ENCODE measurements around the gene GPC5. TPM values are rescaled to one million over a fixed set of nuclear protein-coding genes. Genes with fewer than 3 reads are reported as not detected.

GPC5 gene
- polyA plus RNA-seq, 1 experiment, result not detected

DNA sequence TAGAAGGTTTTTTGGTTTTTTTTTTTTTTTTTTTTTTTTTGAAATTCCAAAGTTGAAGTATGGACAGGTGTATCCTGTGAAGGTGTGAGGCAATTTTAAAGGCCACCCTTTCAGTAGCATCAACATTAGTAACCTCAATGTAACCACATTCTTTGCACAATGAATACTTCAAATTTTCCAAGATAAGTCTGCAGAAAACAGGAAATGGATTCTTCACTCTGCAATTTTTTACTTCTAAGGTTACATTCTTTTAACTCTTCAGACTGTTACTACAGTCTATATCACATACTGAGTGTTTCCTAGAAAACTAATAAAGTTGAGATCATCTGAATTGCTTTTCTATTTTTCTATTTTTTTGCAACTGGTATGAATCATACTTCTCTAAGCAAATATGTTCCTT, 1259.1 kb downstream of the GPC5 start:
- TF ChIP-seq, protein P1, sequence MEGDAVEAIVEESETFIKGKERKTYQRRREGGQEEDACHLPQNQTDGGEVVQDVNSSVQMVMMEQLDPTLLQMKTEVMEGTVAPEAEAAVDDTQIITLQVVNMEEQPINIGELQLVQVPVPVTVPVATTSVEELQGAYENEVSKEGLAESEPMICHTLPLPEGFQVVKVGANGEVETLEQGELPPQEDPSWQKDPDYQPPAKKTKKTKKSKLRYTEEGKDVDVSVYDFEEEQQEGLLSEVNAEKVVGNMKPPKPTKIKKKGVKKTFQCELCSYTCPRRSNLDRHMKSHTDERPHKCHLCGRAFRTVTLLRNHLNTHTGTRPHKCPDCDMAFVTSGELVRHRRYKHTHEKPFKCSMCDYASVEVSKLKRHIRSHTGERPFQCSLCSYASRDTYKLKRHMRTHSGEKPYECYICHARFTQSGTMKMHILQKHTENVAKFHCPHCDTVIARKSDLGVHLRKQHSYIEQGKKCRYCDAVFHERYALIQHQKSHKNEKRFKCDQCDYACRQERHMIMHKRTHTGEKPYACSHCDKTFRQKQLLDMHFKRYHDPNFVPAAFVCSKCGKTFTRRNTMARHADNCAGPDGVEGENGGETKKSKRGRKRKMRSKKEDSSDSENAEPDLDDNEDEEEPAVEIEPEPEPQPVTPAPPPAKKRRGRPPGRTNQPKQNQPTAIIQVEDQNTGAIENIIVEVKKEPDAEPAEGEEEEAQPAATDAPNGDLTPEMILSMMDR (IDR thresholded peaks at IDR 0.05; ENCODE audit: insufficient read depth, low read depth, low read length), result no peak
- H3K4me3 ChIP-seq (ENCODE audit: low read depth, low read length), result no peak overlapping the region
- no peaks in the 10 kb centered on the region for H3K36me3 ChIP-seq (ENCODE audit: control insufficient read depth, insufficient read depth, low read length)
- DNase-seq (ENCODE audit: low read depth), result no peak
- POLR2A ChIA-PET, result no interaction called here
- CTCF ChIA-PET, result no interaction called here
- H3K27me3 ChIP-seq (ENCODE audit: control insufficient read depth, insufficient read depth, low read length), result no peaks in the 10 kb centered on the region

- POLR2A ChIA-PET, result no interaction called here
- Histone ChIP-seq H3K27me3 (ENCODE audit: control insufficient read depth, insufficient read depth, low read length) (no peaks in the 10 kb centered on the region), H3K36me3 (ENCODE audit: control insufficient read depth, insufficient read depth, low read length) (no peaks in the 10 kb centered on the region), H3K4me3 (ENCODE audit: low read depth, low read length) (no peak overlapping the region)
- TF ChIP-seq, protein P1 (IDR thresholded peaks at IDR 0.05; ENCODE audit: insufficient read depth, low read depth, low read length), result no peak
- CTCF ChIA-PET, result no interaction called here
- no peak for DNase-seq (ENCODE audit: low read depth)
Observed at GRCh38 chr13:92658293-92658692, 1259.9 kb downstream of the GPC5 start.

DNA sequence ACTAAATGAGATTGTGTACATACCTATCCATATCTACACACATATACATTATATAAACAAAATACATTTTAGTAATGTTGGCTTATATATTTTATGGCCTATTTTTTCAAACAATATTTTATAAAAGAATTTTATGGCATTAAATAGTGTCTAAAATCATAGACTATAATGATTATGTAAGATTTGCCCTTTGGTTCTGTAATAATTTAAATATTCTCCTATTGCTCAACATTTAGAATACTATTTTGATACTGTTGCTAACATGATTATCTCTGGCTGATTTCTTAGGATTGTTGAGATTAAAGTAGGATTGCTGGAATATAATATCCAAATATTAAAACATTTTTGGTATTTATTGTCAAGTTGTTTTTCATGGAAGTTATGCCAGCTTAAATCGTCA, 1263.0 kb downstream of the GPC5 start:
- POLR2A ChIA-PET, result no interaction called here

DNA sequence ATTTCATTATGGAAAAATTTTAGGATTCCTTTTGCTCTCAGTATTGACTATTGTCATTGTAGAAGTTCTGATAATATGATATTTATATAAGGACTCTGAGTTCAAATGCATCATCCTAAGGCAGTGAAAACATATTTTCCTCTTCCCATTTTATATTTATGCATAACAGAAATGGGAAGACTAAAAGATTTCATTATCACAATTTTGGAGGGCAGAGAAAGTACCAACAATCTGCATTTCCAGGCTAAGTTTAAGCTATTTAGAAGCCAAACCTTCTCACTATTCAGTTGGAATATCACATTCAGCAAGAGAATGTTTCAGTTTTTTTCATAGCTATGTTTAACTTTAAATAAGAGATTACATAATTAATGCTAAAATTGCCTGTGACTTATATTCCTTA, 1269.7 kb downstream of the GPC5 start:
- CTCF ChIA-PET, result no interaction called here
- Histone ChIP-seq H3K27me3 (ENCODE audit: control insufficient read depth, insufficient read depth, low read length) (no peaks in the 10 kb centered on the region), H3K36me3 (ENCODE audit: control insufficient read depth, insufficient read depth, low read length) (no peaks in the 10 kb centered on the region), H3K4me3 (ENCODE audit: low read depth, low read length) (no peak overlapping the region)
- DNase-seq (ENCODE audit: low read depth), result no peak
- POLR2A ChIA-PET, result no interaction called here
- TF ChIP-seq, protein P1 (IDR thresholded peaks at IDR 0.05; ENCODE audit: insufficient read depth, low read depth, low read length), result no peak

More for the DNA sequence above, 1263.0 kb downstream of the GPC5 start:
- CTCF ChIA-PET, result no interaction called here
- TF ChIP-seq, protein P1 (IDR thresholded peaks at IDR 0.05; ENCODE audit: insufficient read depth, low read depth, low read length), result no peak
- Histone ChIP-seq H3K4me3 (ENCODE audit: low read depth, low read length) (no peak overlapping the region), H3K36me3 (ENCODE audit: control insufficient read depth, insufficient read depth, low read length) (no peaks in the 10 kb centered on the region), H3K27me3 (ENCODE audit: control insufficient read depth, insufficient read depth, low read length) (no peaks in the 10 kb centered on the region)
- no peak for DNase-seq (ENCODE audit: low read depth)

GRCh38 chr13:92670096-92670495, 1271.7 kb downstream of the GPC5 start:
- TF ChIP-seq, protein P1 (IDR thresholded peaks at IDR 0.05; ENCODE audit: insufficient read depth, low read depth, low read length), result no peak
- POLR2A ChIA-PET, result no interaction called here

More at GRCh38 chr13:92670096-92670495, 1271.7 kb downstream of the GPC5 start:
- CTCF ChIA-PET, result no interaction called here
- Histone ChIP-seq H3K27me3 (ENCODE audit: control insufficient read depth, insufficient read depth, low read length) (no peaks in the 10 kb centered on the region), H3K36me3 (ENCODE audit: control insufficient read depth, insufficient read depth, low read length) (no peaks in the 10 kb centered on the region), H3K4me3 (ENCODE audit: low read depth, low read length) (no peak overlapping the region)
- DNase-seq (ENCODE audit: low read depth), result no peak
